Nephron progenitor cell (in vitro differentiated cells): ENCODE measurements around the gene ERC1.

Experiments used
- DNase-seq: peaks from one replicate; pipeline ENCODE4 v3.0.0; 2021
- H3K27ac Mint-ChIP-seq: 2 replicates; pipeline ENCODE4 v1.8.0; 2021; ENCODE audit warnings: mild to moderate bottlenecking, moderate library complexity, mixed read lengths
- H3K27me3 Mint-ChIP-seq: 2 replicates; pipeline ENCODE4 v1.8.0; 2021; ENCODE audit warnings: mild to moderate bottlenecking, low read depth, mixed read lengths; ENCODE audit not compliant: poor library complexity
- H3K36me3 Mint-ChIP-seq: 2 replicates; pipeline ENCODE4 v1.8.0; 2021; ENCODE audit warnings: low read depth, mixed read lengths
- H3K4me1 Mint-ChIP-seq: 2 replicates; pipeline ENCODE4 v1.8.0; 2021; ENCODE audit warnings: mixed read lengths
- H3K4me3 Mint-ChIP-seq: 2 replicates; pipeline ENCODE4 v1.8.0; 2021; ENCODE audit warnings: mild to moderate bottlenecking, moderate library complexity, mixed read lengths
- H3K9me3 Mint-ChIP-seq: 2 replicates; pipeline ENCODE4 v1.8.0; 2021; ENCODE audit warnings: mild to moderate bottlenecking, moderate library complexity, mixed read lengths
- CTCF ChIP-seq: fragments of 200-600 bp; sonication (generic); IDR thresholded peaks from 2 replicates; pipeline ENCODE4 v1.5.0; 2021; ENCODE audit warnings: antibody characterized with exemption

The ERC1 gene

GRCh38 chr12:1434296-1434955, 443.4 kb downstream of the ERC1 start:
- Mint-ChIP-seq H3K9me3 (no peaks in the 10 kb centered on the region), H3K27me3 (no peaks in the 10 kb centered on the region), H3K27ac (peak overlapping the region; percentile 23), H3K36me3 (no peaks in the 10 kb centered on the region), H3K4me1 (peaks cover 42% of the 10 kb centered on the region), H3K4me3 (no peak overlapping the region)
- DNase-seq: no peak
- TF ChIP-seq CTCF: no peak

GRCh38 chr12:1435044-1435443, 444.0 kb downstream of the ERC1 start:
- Mint-ChIP-seq H3K36me3 (peaks cover 4% of the 10 kb centered on the region), H3K4me3 (no peak overlapping the region), H3K4me1 (peaks cover 42% of the 10 kb centered on the region), H3K27me3 (no peaks in the 10 kb centered on the region), H3K27ac (peak overlapping the region; percentile 25), H3K9me3 (peaks cover 4% of the 10 kb centered on the region)
- no peak for DNase-seq
- no peak for TF ChIP-seq CTCF

GRCh38 chr12:1435456-1435855, 444.4 kb downstream of the ERC1 start:
- Mint-ChIP-seq H3K27me3 (no peaks in the 10 kb centered on the region), H3K9me3 (peaks cover 4% of the 10 kb centered on the region), H3K27ac (peak overlapping the region; percentile 25), H3K36me3 (peaks cover 4% of the 10 kb centered on the region), H3K4me3 (no peak overlapping the region), H3K4me1 (peaks cover 42% of the 10 kb centered on the region)
- no peak for TF ChIP-seq CTCF
- no peak for DNase-seq

- Mint-ChIP-seq H3K36me3 (peaks cover 4% of the 10 kb centered on the region), H3K27ac (peak overlapping the region; percentile 68), H3K27me3 (no peaks in the 10 kb centered on the region), H3K4me3 (no peak overlapping the region), H3K9me3 (peaks cover 4% of the 10 kb centered on the region), H3K4me1 (peaks cover 42% of the 10 kb centered on the region)
- no peak for DNase-seq
- no peak for TF ChIP-seq CTCF
These were observed 445.0 kb downstream of the ERC1 start for GRCh38 chr12:1436015-1436414.

- no peak for TF ChIP-seq CTCF
- no peak overlapping the region for H3K27ac Mint-ChIP-seq
- H3K9me3 Mint-ChIP-seq: peaks cover 4% of the 10 kb centered on the region
- peaks cover 10% of the 10 kb centered on the region for H3K36me3 Mint-ChIP-seq
- no peak for DNase-seq
- H3K4me1 Mint-ChIP-seq: peaks cover 43% of the 10 kb centered on the region
- no peak overlapping the region for H3K4me3 Mint-ChIP-seq
- no peaks in the 10 kb centered on the region for H3K27me3 Mint-ChIP-seq
These were observed 446.0 kb downstream of the ERC1 start for GRCh38 chr12:1436981-1437380.

- peaks cover 4% of the 10 kb centered on the region for H3K9me3 Mint-ChIP-seq
- DNase-seq: no peak
- no peak for TF ChIP-seq CTCF
These were observed 448.2 kb downstream of the ERC1 start for GRCh38 chr12:1439201-1439600.

More at GRCh38 chr12:1439201-1439600, 448.2 kb downstream of the ERC1 start:
- H3K36me3 Mint-ChIP-seq: peaks cover 17% of the 10 kb centered on the region
- H3K27me3 Mint-ChIP-seq: no peaks in the 10 kb centered on the region
- no peak overlapping the region for H3K4me3 Mint-ChIP-seq
- H3K27ac Mint-ChIP-seq: no peak overlapping the region
- H3K4me1 Mint-ChIP-seq: peaks cover 50% of the 10 kb centered on the region
